Spleen (tissue), 7 donors: Measurements from ENCODE around the gene PPP1R37.

Experiments used
- CTCF ChIP-seq, 11 experiments: fragments of 200-600 bp in 7 of 11; fragments of 450-650 bp in 4 of 11; sonication (generic) in 4 of 11; IDR thresholded peaks in 8 of 11; conservative IDR thresholded peaks in 3 of 11; 1 replicate in 7 of 11; 2 replicates in 4 of 11; pipeline versions ENCODE4 v1.4.0 to v1.8.0; 2016 to 2021; ENCODE audit warnings: antibody characterized with exemption in 11 of 11, inconsistent platforms in 4 of 11, mild to moderate bottlenecking in 1 of 11
- POLR2A ChIP-seq, 3 donors: fragments of 450-650 bp; IDR thresholded peaks; one replicate each; pipeline ENCODE4 v1.5.1; 2017; ENCODE audit warnings: antibody characterized with exemption in 3 of 3, mild to moderate bottlenecking in 1 of 3
- POLR2AphosphoS5 ChIP-seq, 3 donors: sonication (generic); formaldehyde crosslinking; IDR thresholded peaks; one replicate each; pipeline ENCODE4 v1.5.1; 2017; ENCODE audit warnings: antibody characterized with exemption in 3 of 3
- donor health status: DM: no; HTN: no; CAD: no; lungs with moderate emphysema.
- donor health status: DM: no; HTN: no; CAD: no.
- donor health status: DM: no; HTN: no; CAD: no.

- TF ChIP-seq CTCF (IDR thresholded peaks at IDR 0.05 in 8 of 11, conservative IDR thresholded peaks at IDR 0.05 in 3 of 11) (no peak), POLR2A (IDR thresholded peaks at IDR 0.05) (no peak), POLR2AphosphoS5 (IDR thresholded peaks at IDR 0.05) (no peak)
These were observed 70.9 kb downstream of the PPP1R37 start for GRCh38 chr19:45163751-45164460.
